NCI-H128 (cell line): Measurements from ENCODE around the gene CASP7.
"Not testable (repeated sequence)": the region's sequence is repeated elsewhere in the genome, so short reads cannot be mapped to it uniquely, and the experiment has no call there.

Experiments used
- DNase-seq: peaks from one replicate; lab custom pipeline; 2025; ENCODE audit not compliant: unreplicated experiment; lab: John Stamatoyannopoulos, UW

CASP7 gene

DNA sequence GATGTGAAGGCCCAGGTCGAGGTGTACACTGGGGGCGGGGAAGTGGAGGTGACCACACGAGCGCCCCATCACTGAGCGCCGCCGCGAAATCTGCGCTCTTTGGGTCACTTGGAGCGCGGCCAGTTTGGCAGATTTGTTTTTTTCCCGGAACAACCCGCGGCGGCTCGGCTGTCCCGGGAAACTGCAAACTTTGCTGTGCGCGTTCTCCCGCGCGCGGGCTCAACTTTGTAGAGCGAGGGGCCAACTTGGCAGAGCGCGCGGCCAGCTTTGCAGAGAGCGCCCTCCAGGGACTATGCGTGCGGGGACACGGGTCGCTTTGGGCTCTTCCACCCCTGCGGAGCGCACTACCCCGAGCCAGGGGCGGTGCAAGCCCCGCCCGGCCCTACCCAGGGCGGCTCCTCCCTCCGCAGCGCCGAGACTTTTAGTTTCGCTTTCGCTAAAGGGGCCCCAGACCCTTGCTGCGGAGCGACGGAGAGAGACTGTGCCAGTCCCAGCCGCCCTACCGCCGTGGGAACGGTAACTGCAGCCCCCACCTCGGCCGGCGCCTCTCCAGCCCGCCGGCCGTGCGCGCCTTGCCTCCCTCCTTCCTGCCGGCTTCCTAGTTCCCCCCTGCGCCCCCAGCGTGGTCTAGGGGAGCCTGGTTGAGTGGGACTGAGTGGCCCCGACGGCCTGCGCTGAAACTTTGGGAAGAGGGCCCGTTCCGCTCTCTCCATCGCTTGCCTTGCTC lies at the start of gene CASP7:
CASP7 (plus strand) TSS at position 450 of the 727 bp plus-strand sequence. CDS start 17,582 bp downstream, outside the sequence.
- peak; percentile 12 for DNase-seq

DNA sequence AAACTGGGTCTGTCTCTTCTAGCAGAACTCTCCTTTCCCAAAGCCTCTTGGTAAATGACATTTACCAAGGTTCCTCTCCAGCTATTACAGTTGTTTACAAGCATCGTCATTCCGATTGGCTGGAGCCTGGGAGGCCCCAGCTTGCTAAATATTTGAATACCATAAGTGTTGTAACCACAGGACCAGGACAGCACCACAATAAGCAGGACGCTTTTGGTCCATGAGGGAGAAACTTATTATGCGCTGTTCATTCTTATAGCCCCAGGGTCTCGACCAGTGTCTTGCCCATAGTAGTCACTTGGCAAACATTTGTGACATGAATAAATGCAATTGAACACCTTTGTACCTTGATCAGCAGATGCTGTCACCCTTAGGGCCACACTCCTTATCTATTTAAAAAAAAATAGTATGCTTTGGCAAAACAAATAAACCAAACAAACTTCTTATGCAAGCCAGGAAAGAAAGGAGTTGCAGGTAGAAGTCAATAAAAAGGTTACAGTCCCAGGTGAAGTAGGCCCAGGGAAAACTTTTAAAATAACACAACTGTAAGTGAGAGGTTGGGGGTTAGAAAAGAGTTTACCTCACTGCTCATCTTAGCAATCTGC lies 48.7 kb upstream of the CASP7 start:
- DNase-seq: no peak

DNA sequence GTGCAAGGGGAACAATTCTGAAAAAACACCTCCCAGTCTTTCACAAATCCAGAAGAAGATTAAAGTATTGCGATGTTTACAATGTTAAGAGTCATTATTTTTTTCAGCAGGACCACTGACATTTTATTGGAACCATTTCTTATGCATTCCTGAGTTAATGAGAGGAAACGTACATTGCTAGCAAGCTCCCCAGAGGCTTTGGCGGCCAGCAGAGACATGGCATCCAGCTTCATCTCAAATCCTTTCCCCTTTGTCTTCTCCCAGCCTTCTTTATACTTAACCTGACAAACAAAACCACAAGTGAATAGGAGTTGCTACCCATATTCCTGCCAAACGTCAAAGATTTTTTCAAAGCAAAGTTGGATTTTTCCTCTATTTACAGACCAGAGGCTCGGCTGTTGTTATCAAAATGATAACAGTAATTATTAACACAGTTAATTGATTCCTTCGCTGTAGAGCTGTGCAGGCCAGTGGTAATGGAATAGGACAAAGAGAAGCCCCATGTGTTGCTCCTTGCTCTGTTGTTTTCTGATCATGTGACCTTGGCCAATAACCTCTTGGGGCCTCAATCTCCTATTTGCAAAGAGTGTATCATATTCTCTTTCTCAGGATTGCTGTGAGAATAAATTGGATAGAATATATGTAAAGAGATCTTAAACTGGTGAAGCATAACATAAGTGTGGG lies 47.9 kb upstream of the CASP7 start:
- peak; percentile 7 for DNase-seq

DNA sequence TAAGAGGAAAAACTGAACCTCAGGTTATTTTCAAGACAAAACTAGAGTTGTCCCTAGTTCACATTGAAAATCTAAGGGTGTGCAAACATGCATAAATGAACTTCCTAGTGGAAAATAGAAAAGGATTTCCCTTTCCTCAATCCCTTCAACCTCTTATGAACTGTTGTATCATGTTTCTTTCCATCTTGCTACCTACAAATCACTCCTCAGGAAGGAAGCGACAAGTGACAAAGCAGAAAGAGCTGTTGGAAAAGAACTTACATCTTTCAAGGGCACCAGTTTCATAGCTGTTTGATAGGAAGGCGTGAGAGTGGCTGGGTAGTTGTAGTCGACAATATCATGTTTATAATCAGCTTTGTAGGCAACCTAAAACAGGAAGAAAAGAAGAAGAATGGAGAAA lies 39.7 kb upstream of the CASP7 start:
- no peak for DNase-seq

DNA sequence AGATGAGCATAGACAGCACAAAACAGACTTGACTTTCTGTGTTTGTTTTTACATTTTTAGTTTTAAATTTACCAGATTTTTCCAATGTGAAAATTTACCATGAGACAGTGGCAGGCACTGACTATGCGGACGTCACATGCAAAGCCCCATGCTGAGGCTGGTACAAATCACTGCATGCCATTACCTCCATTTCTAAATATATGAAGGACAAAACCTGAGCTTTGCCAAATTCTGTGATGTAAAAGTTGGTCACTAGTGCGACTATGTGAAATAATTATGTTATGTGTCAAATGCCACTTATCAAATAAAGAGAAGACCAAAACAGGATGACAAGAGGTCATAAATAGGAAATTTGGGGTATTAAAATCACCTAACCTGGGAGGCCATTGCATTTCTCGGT lies 38.0 kb upstream of the CASP7 start:
- DNase-seq: no peak

DNA sequence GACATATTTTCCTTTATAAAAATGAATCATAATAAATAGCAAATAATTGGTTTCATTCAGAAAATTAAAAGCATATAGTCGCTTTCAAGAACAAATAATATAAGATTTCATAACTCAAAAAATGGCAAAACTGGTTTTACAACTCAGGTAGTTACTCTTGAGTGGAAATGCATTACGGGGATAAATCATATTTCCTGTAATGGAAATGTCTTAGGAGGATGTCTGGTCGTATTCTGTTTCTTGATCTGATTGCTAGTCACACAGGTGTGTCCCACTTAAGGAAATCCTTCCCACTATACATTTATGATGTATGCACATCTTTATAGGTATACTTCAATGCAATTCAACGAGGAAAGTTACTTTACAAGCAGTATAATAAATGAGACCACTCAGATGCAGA lies 36.5 kb upstream of the CASP7 start:
- DNase-seq: no peak

DNA sequence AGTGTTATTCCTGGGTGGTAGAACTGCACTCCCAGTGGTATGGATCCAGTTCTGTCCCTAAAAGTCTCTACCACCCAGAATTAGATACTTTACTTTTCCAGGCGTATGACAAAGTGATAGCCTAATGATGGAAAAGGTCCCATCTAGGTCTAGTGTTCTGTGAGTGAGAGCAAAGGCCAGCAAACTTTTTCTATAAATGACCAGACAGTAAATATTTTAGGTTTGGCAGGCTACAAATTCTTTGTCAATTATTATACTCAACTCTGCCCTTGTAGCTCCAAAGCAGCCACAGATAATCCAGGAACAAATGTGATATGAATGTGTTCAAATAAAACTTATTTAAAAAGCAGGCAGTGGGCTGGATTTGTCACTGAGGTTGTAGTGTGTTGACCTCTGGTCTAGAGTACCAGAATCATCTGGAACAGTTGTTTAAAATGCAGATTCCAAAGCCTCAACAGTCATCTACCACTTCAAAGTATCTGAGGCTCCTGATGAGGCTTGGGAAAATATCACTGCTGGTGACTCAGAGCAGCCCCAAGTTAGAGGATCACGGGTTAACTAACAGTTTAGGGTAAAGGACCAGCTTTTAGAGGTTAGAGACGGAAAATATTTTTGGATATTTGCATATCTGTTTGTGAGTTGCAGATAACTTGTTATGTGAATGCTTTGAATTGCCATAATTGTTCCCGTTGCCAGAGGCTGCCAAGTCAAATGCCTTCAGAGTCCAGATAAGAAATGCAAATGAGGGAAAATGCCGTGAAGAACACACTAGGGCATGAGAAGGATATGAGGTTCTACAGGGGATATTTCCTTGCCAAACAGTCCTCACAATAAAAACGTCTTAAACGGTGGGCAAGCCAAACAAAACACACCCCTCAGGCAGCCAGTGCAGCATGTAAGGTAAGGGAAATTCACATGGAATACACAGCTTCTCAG lies 35.3 kb upstream of the CASP7 start:
- DNase-seq: no peak

DNA sequence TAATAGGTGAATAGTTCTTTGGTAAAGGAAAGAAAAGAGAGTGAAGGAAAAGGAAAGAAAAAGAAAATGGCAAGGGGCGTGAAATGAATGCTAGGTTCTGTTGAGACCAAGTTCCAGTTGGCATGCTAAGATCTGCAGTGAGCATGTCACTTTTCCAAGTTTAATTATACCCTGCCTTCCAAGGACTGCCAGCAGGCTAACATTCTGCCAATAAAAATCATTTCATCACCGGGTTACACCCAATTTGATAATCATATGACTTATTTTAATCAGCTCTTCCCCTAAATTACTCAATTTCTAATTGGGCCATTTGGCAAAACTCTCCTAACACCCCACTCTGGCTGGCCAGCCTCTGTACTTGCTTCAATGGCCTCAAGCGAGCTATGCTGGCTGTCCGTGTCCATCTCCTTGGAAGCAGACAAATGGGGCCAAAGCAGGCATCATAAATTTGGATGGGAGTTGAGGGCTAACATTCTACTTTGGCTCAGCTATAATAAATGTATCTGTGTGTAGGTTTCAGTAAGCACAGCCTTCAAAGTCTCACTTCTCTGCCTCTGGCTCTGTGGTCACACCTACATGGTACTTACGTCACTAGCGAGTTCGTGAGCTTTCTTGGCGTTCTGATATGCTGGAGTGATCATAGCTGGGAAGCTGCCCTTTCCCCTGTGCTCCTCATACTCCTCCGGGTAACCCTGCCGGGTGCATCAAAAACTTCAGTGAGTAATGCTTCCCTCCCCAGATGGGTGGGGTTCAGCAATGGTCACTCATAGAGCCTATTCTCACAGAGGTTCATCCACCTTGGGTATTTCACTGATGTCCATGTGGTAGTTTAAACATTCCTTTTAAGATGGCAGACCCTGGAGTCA lies 33.1 kb upstream of the CASP7 start:
- DNase-seq: no peak

DNA sequence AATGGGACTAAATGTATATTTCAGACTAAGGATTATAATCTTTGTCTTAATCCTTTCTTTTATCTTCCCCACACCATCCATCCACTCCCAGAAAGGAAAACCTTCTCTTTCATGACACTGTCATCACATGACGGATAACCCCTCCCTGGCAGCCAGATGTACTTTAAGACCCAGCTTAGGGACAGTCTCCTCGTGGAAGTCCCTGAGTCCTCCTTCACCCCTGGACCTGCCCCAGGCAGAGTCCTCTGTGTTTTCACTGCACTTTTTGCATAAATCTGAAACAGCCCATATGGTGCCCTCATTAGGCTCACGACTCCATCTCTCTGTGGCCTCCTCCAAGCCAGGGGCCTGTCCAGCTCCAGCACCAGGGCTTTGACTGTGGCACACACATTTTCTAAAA lies 31.9 kb upstream of the CASP7 start:
- no peak for DNase-seq

DNA sequence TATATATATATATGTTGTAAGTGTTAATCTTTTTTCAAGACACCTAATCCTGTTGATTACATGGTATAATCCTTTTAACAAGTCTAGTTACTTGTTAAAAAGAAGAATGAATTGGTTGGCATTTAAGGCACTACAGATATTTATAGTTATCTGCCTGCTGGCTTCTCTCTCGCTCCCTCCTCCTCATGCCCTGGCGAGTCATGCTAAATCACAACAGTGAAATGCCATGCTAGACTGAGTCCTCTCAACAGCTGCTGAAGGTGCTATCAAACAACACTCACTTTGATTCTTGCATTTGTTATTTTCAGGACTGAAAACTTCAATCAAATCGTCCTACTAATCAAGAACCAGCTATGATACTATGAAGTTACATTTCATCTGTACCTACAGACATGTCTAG lies 31.2 kb upstream of the CASP7 start:
- DNase-seq: no peak

DNA sequence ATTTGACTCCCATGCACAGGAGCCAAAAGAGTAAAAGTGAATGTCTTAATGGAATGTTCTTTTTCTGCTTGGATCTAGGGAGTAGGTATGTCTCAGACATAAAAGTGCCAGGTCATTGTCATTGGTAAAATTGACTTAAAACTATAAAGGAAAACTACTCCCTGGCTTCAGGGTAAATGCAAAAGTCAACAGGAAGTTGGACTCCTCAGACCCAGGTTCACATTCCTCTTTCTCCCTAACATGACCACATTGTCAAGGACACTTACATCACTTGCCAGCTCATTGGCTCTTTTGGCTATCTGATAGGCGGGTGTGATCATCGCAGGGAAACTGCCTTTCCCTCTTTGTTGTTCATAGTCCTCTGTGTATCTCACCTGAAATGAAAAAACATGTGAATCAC lies 29.5 kb upstream of the CASP7 start:
- no peak for DNase-seq

DNA sequence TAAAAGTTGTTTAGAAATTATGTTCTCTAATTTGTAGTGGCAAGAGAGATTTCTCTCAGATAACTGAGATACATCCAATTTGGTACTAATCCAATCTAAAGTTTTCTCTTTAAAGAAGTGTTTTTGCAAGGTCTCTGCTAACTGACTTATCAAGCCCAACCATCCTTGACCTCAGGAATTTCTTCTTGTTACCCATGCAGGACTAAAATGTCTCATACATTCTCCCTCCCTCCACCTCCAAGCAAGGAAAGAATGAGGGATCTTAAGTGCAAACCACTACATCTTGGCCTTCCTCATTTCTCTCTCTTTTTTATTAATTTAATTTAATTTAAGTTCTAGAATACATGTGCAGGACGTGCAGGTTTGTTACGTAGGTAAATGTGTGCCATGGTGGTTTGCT lies 28.7 kb upstream of the CASP7 start:
- DNase-seq: no peak

DNA sequence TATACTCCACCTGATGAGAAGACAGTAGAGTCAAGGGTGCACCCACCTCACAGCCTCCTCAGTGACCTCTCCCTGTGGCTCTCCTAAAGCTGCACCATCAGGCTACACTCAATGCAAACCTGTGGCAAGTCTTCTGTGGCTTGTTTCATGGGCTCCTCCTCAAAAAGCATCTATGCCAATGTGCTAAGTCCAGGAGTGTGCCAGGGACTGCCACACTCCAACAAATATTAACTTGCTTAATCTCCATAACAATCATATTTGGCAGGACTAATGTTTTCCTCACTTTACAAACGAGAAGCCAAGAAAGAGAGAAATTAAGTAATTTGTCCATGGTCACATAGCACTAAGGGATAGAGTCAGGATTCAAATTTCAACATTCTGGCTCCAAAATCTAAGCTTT lies 27.8 kb upstream of the CASP7 start:
- no peak for DNase-seq

DNA sequence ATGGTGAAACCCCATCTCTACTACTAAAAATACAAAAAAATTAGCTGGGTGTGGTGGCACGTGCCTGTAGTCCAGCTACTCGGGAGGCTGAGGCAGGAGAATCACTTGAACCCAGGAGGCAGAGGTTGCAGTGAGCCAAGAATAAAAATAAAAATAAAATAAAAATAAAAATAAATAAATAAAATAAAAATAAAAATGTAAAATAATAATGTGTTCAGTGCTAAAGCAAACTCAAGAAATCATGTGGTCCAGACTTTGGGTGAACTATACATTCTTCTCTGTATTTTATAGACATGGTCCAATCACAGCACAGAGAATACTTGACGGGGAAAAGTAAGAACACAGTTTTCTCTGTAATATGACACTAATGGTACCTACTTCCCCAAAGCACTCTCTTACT lies 27.3 kb upstream of the CASP7 start:
- not testable (repeated sequence) for DNase-seq

DNA sequence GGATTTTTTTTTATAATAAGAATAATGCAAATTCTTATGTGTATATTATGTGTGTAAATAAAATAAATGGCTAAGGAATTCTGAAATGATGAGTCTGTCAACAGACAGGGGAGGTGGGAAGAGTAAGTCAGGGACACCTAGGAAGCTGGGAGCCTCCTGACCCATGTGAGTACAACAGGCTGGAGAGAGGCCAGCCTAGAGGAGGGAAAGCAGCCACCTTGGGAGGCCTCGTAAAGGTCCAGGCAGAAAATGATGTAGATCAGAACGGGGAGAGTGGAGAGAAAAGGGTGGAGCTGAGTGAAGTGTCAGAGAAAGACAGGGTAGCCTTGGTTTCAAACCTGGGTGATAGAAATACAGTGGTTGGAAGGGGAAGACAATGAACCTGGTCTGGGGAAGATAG lies 22.8 kb upstream of the CASP7 start:
- DNase-seq: no peak

DNA sequence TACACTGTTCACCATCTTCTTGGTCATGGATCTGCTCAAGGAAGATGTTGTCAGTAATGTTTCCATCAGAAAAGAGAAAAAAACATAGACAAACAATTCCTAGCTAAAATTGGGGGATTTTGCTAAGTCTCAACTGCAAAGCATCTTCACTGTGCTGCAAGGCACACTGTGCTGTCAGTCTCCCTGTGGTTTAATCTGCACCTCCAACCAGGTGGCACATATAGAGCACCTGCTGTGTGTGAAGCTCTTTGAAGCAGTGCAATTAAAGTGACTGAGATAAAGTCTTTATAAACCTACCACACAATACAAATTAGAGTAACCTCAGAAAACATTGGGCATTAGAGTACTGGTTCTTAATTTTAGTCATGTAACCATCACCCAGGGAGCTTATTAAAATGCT lies 22.2 kb upstream of the CASP7 start:
- DNase-seq: no peak

DNA sequence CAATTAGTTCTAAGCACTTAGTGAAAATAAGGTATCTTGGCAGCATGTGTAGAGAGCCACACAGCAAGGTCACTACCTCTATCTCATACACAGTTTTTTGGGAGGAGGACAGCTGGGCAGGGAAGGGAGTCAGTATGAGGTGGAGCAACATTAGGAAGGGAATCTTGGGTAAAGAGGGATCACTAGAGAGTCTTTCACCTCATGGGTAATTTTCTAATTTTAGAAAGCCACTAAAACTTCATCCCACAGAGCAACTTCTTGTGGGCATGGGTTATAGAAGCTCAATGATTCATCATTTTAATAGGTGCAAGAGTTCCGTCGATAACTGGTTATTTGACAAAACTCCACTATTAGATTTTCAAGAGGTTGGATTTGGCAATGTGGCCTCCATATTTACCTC lies 18.4 kb upstream of the CASP7 start:
- DNase-seq: no peak

DNA sequence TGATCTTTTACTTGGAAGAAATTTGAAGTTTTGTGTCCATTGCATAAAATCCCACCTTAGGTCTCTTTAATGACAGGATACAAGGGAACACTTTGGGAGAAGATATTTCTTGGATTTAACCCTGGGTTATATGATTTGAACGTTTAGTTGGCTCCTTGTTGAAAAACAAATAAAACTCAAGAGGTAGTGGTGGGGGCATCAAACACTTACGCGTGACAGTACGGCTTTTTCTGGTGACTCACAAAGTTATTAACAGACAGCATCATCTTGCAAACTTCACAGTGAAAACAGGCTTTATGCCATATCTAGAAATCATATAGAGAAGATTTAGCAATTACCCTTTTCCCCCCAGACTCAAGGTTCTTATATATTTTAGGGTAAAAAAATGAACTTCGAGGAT lies 16.6 kb upstream of the CASP7 start:
- DNase-seq: no peak

DNA sequence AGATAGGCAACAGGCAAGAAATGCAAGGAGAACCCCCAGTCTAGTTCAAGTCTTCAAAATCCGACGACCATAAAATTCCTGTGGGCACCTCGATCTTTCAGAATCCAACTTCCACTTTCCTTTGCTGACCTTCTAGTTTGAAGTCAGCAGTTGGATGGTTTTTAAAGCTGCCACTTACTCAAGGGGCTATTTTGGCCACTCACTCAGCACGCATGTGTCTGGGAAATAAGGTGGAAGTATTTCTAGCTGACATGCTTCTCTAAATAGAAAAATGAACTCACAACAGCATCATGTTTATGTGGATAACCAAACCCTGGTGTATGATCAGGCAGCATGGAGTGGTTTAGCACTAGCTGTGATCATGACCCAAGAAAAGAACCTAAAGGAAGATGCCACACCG lies 15.8 kb upstream of the CASP7 start, which contains the start of gene NRAP:
NRAP (minus strand) TSS at position 134 of the 400 bp plus-strand sequence. CDS start 159 bp downstream, outside the sequence.
- DNase-seq: no peak

DNA sequence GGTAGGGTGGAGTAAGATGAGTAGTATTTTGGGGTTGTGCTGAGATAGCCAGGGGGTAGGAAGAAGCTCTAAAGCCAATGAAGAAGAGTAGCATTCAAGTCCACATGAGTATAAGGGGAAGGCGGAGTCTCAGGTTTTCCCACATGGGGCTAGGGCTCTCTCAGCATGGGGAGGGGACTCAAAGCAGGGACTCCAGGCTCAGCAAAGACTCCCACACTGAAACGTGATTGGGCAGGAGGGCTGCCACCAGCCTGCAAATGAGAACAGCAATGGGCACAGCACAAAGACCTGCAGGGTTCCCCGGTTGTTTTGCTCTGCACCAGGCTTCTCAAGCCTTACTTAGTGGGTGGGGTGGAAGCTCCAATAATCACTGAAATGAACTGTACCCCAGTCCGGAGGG lies 14.4 kb upstream of the CASP7 start:
- DNase-seq: no peak
